GM15510 (cell line): ENCODE measurements around the gene REPS1.

Experiments used
- POLR2A ChIP-seq: IDR thresholded peaks from 3 replicates; pipeline ENCODE4 v1.6.1; 2011; ENCODE audit warnings: borderline replicate concordance; ENCODE audit not compliant: insufficient read length; ENCODE audit errors: extremely low read depth

Gene REPS1

GRCh38 chr6:139013185-139013800, 25.2 kb upstream of the REPS1 start:
- TF ChIP-seq POLR2A: no peak

- TF ChIP-seq POLR2A: no peak
These were observed 23.9 kb upstream of the REPS1 start for GRCh38 chr6:139011980-139012379.

GRCh38 chr6:139010674-139011073, 22.6 kb upstream of the REPS1 start:
- TF ChIP-seq POLR2A: no peak

GRCh38 chr6:139008117-139008516, 20.1 kb upstream of the REPS1 start:
- no peak for TF ChIP-seq POLR2A

DNA sequence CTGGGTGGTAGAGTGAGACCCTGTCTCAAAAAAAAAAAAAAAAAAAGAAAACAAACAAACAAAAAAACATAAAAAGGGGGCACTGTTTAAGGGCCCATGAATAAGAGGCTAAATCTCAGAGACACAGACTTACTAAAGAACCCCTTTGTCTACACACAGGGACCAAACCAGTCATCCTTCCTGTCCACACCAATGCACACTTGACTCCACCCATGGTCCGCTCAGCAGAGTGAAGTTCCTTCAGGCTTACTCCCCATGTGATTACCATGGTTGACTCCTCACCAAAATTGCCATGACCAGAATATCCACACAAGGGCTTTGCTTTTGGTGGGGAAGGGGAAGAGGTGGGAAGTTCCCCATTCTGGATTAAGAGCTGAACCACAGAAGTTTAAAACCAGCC, 19.4 kb upstream of the REPS1 start:
- TF ChIP-seq POLR2A: no peak

GRCh38 chr6:139006477-139006876, 18.4 kb upstream of the REPS1 start:
- TF ChIP-seq POLR2A: no peak

- no peak for TF ChIP-seq POLR2A
These were observed 15.7 kb upstream of the REPS1 start for GRCh38 chr6:139003751-139004150.

GRCh38 chr6:138999949-139000725, 12.1 kb upstream of the REPS1 start:
- TF ChIP-seq POLR2A: no peak

DNA sequence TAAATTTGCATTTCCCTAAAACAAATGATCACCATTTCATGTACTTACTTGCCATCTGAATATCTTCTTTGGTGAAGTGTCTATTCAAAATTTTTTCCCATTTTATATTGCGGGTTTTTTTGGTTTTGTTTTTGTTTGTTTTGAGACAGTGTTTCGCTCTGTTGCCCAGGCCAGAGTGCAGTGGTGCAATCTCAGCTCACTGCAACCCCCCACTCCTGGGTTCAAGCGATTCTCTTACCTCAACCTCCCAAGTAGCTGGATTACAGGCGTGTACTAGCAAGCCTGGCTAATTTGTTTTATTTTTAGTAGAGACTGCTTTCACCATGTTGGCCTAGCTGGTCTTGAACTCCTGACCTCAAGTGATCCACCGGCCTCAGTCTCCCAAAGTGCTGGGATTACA, 9.1 kb upstream of the REPS1 start:
- no peak for TF ChIP-seq POLR2A

DNA sequence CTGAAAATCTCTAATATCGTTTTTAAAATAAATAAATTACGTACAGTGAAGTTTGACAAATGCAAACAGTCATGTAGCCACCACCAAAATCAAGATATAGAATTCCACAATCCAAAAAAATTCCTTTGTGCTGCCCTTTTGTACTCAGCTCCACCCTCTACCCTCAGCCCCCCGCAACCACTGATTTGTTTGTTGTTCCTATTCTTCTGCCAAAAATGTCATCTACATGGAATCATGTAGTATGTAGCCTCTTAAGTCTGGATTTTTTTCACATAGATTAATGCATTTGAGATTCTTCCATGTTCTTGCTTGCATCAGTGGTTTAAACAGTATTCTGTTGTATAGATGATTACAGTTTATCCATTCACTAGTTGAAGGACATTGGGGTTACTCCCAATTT, 8.5 kb upstream of the REPS1 start:
- no peak for TF ChIP-seq POLR2A

DNA sequence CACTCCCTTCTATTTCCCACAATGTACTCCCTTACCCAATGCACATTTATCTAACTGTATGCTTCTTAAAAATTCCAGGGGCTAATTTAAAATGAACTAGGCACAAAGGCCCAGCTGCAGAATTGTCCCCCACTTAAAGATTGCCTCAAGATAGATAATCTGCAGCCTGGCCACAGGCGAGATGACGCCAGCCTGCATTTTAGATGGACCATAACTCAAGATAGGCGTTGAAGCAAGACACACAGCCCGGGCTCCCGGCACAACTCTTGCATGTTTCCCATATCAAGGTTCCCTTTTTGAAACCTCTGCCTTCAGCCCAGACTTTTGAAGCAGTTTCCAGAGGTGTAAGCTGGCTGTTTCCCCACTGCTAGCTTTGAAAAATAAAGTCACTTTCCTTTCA, 3.2 kb upstream of the REPS1 start:
- no peak for TF ChIP-seq POLR2A

DNA sequence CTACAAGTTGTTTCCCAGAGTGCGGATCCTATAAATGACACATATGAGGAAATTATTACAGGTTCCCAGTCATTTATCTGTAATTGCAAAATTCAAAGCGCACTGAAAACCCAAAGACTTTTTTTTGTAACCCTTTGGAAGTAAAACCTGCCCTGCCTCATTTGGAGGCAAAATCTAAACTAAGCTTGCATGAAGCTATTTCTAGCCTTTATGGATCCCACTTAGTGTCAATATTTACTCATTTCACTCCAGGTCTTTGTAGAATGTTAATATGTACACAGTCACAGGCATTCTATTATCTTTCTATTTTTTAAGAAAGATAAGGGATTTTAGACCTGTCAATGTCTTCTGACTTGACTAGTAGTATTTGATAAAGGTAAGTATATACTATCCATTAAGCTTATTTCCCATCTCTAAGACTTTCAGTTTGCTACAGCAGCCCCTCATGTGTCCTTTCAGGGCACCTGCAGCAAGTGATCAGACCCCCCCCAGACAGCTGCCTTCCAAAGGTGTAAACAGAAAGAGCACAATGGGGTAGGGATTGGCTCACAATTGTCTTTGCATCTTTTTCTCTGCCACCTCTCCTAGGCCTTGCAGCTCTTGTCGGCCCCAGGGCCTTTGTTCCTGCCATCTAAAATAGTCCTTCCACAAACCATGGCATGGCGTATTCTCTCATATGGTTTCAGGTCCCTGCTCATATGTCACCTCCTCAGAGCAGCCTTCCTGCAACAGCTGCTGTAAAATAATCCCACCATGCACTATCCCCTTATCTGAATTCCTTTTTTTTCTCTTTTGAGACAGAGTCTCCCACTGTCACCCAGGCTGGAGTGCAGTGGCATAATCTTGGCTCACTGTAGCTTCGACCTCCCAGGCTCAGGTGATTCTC, 1.3 kb upstream of the REPS1 start:
- no peak for TF ChIP-seq POLR2A

- no peak for TF ChIP-seq POLR2A
These were observed 399 bp upstream of the REPS1 start for GRCh38 chr6:138988469-138988834.

DNA sequence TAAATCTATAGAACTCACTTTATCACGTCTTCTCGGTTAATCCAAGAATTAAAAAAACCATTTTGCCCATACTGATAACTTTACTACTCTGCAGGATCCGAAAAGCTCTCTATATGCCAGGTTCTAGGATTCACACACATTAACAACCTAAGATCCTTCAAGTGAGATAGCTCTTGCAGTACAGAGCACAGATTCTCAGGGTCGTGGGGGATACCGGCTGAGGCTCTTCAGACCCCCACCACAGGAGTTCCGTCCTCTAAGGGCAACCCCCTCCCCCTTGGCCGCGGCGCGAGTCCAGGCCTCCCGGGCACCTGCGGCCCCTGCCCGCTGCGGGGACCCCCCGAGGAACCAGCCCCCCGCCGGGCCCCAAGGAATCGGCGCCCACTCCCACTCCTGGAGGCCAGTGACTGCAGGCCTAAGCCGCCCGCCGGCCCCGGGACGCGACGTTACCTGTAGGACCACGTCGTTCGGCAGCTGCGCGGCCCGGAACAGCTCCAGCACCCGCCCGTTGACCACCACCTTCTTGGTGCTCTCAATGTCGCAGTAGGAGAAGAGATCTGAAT, 892 bp downstream of the REPS1 start:
- no peak for TF ChIP-seq POLR2A

- no peak for TF ChIP-seq POLR2A
These were observed 1.5 kb downstream of the REPS1 start for GRCh38 chr6:138986578-138986977.
